ENCODE results near the gene OSBPL5.

The OSBPL5 gene

DNA sequence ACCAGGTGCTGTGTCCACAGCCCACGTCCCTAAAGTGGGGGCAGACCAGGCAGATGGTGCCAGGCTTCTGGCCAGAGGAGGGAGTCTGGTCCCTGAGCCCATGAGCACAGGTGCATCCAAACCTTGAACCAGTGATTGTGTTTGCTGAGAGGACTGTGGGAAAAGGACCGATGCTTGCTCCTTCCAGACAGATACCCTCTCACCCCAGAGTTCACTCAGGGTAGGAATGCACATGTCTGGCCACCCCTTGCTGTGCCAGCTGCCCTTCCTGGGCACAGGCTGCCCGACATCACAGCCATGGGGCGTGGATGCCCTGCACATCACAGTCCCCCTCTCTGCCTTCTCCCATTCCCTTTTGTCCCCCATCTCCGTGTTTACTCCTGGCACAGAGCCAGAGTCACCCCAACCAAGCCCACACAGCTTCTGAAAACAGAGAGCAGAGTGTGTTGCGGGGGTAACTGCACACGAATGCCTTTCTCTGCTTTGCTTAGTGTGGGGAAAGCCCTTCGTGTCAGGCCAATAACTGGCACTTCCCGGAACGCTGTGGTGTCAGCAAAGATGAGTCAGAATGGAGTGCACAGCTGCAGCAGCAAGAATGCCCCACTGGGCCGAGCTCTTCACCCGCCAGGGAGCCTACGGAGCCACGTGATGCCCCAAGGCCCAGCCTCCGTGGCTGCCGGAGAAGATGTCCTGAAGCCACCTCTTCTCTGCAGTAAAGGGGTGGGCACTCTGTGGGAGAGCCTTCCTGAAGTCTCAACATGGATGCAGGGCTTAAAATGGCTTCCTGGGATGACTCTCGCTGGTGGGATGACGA, 115.5 kb downstream of the OSBPL5 start:
- DNase-seq, result peak; percentile 91

DNA sequence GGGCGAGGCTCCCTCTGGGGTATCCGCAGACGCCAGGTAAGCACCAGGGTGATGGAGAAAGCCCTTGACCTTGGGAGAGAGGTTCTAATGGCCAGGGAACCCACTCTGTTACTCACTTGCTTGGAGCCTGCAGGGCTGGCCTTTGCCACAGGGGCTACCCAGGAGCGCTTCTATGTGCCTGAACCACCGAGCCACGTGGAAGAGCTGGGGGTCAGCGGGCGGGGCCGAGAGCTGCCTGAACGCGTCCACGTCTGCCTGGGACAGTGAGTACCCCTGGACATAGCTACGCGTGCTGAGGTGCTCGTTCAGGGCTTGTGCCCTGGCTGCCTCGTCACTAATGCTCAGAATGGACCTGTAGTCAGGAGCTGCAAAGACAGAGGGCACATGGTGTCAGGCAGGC, 117.5 kb downstream of the OSBPL5 start:
- no peak for DNase-seq

DNA sequence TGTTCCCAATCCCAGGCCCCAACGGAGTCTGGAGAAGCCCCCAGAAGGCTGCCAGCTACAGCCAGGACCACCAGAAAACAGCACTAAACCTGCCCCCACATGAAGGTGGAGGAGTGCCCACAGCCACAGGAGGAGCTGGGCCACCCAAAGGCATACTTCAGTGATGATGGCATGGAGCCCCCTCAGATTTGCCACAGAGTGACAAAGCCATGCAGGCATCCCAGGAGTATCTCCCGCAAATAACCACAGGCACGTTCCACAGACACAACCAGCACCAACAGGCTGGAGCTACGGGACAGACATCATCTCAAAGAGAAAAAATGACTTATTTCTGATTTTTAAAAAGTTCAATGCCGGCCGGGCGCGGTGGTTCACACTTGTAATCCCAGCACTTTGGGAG, 118.5 kb downstream of the OSBPL5 start:
- DNase-seq, result no peak

DNA sequence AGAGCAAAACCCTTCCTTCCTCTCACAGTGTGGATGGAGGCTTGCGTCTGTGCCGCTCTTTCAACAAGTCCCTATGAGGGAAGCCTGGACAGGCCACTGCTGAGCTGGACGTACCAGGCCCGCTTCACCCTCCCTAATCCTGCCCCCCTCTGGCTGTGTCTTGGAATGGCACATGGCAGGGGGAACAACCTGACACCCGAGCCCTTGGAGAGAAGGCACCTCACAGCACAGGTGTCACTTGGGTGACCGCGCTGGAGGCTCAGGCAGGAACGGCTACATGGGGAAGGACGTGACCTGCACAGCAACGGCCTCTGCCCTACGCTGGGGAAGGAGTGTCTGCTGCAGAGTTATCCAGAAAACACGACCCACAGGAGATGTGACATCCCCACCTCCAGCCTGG, 118.9 kb downstream of the OSBPL5 start:
- no peak for DNase-seq

DNA sequence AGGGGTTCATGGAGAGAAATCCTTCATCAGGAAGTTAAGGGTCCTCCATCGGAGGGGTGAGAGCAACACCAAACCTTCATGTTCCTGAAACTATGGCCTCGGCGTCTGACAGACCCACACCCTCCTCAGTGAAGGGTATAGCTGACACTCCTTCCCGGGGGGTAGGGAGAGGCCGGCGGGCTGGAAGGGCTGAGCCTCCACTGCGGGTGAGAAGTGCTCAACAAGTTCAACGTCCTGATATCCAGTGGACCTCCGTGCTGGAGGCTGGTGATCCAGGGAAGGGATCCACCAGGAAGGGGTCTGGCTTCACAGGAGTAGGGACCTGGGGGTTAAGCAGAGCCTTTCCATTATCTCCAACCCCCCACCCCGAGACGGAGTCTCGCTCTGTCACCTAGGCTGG, 120.2 kb downstream of the OSBPL5 start:
- no peak for DNase-seq

DNA sequence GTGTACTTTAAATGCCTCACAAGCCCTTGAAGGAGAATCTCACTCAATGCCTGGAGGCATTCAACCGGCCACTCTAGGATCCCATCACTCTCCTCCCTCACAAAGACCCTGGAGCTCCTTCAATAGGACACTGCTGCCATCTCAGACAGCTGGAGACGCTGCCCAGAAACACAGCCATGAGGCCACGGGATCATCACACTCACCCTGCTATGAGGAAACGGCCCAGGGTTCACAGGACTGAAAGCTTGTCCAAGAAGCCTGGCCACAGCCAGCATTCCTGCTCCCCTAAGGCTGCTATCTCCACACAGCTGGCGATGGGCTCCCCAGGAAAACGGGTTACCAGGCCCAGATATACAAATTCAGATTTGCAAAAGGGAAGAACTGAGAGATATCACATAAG, 121.1 kb downstream of the OSBPL5 start:
- no peak for DNase-seq

DNA sequence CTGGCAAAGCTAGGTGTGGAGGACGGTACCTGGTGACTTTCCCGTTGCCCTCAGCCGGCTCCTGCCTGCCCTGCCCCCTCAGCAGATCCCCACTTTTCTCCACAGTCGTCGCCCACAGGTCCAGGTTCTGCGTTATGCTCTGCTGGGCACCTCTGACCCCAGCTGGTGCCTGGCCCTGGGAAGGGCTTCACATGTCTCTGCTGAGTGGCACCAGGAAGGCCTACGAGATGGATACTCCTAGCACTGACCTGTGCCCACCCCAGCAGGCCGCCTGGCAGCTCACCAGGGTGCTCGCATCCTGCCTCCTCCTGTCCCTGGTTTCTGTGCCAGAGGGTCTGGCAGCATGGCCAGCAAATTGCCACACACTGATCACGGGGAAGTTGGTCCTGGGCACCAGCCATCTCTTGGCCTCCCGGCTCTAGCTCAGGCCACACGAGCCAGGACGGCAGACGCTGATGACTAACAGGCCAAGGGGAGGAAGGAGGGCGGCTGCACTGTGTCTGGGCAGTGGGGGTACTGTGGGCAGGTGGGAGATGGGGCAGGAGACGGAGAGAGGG, 121.7 kb downstream of the OSBPL5 start:
- no peak for DNase-seq

DNA sequence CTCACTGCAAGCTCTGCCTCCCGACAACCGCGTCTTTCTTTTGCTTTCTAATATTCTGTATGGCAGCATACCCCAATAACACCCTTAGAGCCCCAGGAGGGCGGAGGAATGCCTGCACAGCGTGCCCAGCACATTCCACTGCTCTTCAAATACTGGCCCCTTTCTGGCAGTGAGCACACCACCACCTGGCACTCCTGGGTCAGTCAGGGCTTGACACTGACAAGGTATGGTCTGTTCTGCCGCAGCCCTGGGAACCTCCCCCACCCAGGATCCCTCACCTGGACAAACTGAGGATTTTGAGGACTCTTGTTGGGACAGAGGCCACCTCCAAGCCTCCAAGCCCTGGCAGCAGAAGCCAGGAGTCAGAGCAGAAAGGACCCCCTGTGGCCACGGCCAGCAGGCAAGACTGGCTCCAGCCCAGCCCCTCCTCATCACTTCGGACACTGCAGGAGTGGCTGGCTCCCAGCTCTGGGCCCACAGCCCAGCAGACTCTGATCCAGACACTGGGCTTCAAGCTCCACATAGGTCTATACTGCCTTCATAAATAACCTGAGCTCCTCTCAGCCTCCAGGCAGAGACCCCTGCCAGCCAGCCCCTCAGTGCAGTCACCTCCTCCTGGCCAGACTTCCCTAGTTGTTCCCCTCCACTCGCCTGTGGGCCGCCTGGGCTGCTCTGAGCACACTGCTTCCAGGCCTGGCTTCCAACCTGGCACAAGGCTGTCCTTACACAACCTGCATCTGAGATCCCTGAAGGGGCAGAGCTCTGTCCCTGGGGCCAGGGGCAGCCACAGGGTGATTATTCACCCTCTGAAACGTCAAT, 122.4 kb downstream of the OSBPL5 start:
- DNase-seq, result no peak

DNA sequence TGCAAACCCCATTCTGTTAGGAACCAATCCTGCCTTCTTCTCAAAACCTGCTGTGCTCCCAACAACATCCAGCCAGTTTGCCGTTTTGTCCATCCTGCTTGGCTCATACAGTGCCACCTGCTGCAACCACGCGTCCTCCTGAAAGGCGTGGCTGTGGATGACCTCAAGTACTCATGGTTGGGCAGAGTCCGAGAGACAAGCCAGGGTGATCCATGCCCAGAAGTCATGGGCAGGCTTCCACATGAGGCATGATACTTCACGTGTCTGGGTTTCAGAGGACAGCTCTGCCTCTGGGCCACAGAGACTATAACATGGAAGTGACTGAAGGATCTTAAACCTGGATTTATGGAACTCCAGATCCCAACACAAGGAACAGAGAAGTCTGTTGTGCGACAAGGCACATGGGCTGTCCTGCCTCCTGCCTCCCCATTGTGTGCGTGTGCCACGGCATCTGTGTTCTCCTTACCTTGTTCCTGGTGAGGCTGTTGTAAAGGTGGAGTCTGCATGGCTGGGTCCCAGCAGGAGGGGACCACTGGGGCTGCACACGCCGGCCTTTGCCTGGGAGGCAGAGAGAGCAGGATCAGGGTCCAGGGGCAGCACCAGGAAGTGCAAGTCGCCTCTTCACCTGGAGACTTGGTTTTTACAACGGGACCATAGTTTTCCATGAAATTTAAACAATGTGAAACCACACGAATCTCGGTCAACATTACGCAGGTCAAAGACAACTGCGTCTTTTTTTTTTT, 123.2 kb downstream of the OSBPL5 start:
- DNase-seq, result no peak

DNA sequence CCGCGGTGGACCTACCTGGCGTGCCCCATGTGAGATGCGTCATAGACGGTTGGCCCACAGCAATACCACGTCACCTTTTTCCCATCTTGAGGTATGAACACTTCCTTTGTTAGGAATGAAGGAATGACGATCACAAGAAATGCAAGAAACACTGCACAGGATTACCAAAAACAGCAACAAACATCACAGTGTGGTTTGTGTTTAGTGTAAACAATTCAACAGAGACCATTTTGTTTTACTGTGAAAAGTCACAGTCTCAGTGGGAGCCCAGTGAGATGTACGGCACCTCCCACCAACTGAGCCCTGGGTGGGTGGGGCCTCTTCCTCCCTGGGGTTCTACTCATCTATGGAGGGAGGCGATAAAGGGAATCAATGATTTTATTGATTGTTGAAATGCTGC, 124.2 kb downstream of the OSBPL5 start:
- DNase-seq, result no peak

DNA sequence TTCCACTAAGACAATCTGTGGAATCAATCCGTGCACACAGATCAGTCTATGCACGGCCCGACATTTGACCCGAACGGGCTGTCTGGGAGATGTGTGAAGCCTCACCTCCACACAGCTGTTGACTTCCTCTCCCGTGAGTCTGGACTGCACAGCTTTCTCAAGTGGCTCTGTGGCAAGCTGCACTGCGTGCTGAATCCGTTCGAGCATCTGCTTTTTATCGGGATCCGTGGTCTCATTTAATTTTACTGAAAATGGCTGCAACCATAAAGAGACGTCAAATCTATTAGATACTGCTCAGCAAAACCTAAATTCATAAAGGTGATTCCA, 127.2 kb downstream of the OSBPL5 start:
- no peak for DNase-seq

Data from NCI-H69 (cell line).